Muscle layer of duodenum (tissue), 2 donors: ENCODE results near the gene SLC29A2.
"Not testable (repeated sequence)": the region's sequence is repeated elsewhere in the genome, so short reads cannot be mapped to it uniquely, and the experiment has no call there.

ENCODE experiments used
- H3K27ac ChIP-seq: one replicate; pipeline ENCODE4 v1.7.0; 2013; ENCODE audit warnings: mild to moderate bottlenecking, low read length
- H3K27me3 ChIP-seq: one replicate; pipeline ENCODE4 v1.7.0; 2013; ENCODE audit warnings: low read depth, mild to moderate bottlenecking, control low read depth, low read length
- H3K36me3 ChIP-seq, 2 donors: one replicate each; pipeline ENCODE4 v1.7.0; 2013; ENCODE audit warnings: low read length in 2 of 2, control low read depth in 1 of 2, mild to moderate bottlenecking in 1 of 2; ENCODE audit not compliant: insufficient read depth in 2 of 2, control insufficient read depth in 1 of 2
- H3K4me1 ChIP-seq, 2 donors: one replicate each; pipeline ENCODE4 v1.7.0; 2013; ENCODE audit warnings: low read length in 2 of 2, mild to moderate bottlenecking in 2 of 2, control low read depth in 1 of 2, moderate library complexity in 1 of 2; ENCODE audit not compliant: insufficient read depth in 2 of 2, control insufficient read depth in 1 of 2
- H3K4me3 ChIP-seq, 2 donors: one replicate each; pipeline ENCODE4 v1.7.0; 2013; ENCODE audit warnings: low read length in 2 of 2, low read depth in 1 of 2, mild to moderate bottlenecking in 1 of 2
- H3K9me3 ChIP-seq, 2 donors: one replicate each; pipeline ENCODE4 v1.7.0; 2013; ENCODE audit warnings: low read length in 2 of 2, control low read depth in 1 of 2, mild to moderate bottlenecking in 1 of 2; ENCODE audit not compliant: control insufficient read depth in 1 of 2
- donor health status: healthy.

SLC29A2 gene

DNA sequence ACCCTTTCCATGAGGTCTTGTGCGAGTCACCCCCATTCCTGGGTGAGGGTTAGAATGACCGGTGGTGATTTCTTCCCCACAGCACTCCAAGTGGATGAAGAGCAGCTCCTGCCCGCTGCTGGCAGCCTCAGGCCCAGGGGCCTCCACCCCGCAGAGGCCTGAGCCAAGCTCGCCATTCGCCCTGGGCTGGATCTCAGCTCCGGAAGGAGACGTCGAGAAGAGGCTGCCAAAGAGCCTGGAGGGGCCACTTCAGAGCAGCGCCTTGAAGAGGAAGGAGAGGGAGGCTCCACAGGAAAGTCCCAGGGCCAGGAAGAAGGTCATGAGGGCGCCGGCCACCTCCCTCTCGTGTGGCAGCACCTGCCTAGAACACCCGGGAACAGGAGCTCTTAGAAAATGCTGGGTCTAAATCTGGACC lies 8.4 kb downstream of the SLC29A2 start:
- H3K9me3 ChIP-seq = no peaks in the 10 kb centered on the region
- H3K4me1 ChIP-seq = no peaks in the 10 kb centered on the region
- no peaks in the 10 kb centered on the region for H3K27me3 ChIP-seq
- H3K36me3 ChIP-seq = no peaks in the 10 kb centered on the region
- no peak overlapping the region for H3K27ac ChIP-seq
- no peak overlapping the region for H3K4me3 ChIP-seq

DNA sequence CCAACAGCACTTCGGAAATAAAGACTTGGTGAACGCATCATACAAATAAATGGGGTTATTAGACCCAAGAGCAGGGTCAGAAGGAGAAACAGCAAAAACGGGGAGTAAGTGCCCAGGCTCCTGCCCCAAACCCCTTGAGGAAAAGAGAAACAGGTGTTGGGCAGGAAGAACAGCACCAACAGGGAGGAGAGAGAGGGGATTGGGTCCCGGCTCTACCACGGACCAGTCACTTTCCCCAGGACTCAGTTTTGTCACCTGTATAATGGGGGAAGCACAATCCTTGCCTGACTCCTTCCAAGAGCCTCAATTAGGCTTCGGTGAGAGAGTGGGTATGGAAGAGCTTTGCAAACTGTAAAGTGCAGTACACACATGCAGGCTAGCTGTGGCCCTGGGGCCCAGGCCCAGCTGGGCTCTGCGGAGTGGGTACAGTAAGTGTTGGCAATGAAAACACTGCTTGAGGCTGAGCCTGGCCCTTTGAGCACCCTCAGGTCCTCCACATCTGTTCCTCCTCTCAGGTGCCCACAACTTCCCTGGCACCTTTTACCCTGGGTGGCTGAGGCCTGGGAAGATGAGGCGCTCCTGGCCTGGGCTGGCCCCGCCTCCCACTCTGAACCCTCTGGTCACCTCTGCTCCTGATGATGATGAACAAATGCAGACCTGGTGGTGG lies 8.9 kb downstream of the SLC29A2 start:
- H3K4me3 ChIP-seq = no peak overlapping the region
- no peaks in the 10 kb centered on the region for H3K36me3 ChIP-seq
- H3K27ac ChIP-seq = no peak overlapping the region

DNA sequence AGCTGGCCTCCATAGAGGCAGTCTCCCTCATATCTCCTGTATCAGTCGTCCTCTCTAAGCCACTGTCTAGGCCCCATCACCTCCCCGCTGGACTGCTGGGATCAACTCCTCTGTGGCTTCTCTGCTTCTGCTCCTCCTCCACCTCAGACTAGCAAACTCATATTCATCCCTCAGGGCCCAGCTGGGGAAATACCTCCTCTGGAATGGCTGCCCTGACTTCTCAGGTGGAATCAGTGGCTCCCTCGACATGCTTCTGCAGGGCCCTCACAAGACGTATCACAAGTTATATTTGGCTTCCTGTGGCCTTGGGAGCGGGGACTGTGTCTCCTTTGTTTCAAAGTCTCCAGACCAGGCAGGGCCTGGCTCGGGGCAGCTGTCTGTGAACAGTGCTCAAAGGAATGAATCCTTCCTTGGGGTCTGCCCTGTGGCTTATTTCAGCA lies 10.0 kb downstream of the SLC29A2 start:
- Histone ChIP-seq H3K36me3 (no peaks in the 10 kb centered on the region), H3K27me3 (no peaks in the 10 kb centered on the region), H3K4me1 (no peaks in the 10 kb centered on the region), H3K27ac (no peak overlapping the region), H3K4me3 (no peak overlapping the region), H3K9me3 (no peaks in the 10 kb centered on the region)

More for the DNA sequence above, 8.9 kb downstream of the SLC29A2 start:
- H3K9me3 ChIP-seq = no peaks in the 10 kb centered on the region
- H3K27me3 ChIP-seq = no peaks in the 10 kb centered on the region
- no peaks in the 10 kb centered on the region for H3K4me1 ChIP-seq

DNA sequence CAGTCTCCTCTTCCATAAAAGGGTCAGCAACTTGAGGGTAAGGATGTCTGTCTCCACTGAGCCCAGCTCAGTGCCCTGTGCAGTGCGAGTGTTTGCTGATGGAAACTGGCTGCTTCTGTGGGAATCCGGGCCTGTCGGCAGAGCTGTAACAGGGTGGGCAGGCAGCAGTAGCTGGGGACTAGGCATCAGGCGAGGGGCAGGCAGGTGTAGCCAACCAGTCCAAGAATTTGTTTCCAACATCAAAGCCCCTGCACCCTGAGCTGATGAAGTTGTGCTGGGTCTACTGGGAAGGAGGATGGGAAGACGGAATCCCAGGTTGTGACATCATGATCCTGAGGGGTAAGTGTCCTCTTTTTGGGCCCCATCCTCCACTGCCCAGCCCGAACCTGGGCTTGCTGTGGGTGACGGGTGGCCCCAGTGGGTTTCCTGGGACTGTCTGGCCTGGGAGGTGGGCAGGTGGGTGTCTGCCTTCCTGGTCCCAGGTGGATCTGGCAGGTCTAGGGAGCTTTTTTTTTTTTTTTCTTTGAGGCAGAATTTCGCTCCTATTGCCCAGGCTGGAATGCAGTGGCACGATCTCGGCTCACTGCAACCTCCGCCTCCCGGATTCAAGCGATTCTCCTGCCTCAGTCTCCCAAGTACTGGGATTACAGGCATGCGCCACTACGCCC lies 11.0 kb downstream of the SLC29A2 start:
- no peaks in the 10 kb centered on the region for H3K9me3 ChIP-seq
- no peaks in the 10 kb centered on the region for H3K4me1 ChIP-seq
- H3K36me3 ChIP-seq = no peaks in the 10 kb centered on the region
- H3K27me3 ChIP-seq = no peaks in the 10 kb centered on the region
- no peak overlapping the region for H3K27ac ChIP-seq
- H3K4me3 ChIP-seq = no peak overlapping the region

DNA sequence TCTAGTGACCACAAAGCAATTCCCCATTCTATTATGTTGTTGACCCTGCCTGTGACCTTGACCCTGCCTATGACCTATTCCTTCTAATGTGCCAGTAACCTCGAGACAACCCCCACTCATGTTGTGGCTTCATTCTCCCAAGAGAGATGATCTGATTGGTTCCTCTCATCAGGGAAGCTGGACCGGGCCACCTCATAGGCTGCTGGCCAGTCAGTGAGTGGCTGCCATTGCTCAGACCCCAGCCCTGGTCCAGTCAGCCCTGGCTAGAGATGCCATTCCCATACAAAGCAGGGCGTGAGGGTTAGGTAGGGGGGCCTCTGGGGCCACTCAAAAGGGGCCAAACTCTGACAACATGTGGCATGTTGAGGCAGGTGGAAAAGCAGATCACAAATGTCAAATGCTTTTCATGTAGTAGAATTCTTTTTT lies 11.9 kb downstream of the SLC29A2 start:
- no peaks in the 10 kb centered on the region for H3K9me3 ChIP-seq
- no peaks in the 10 kb centered on the region for H3K36me3 ChIP-seq
- no peaks in the 10 kb centered on the region for H3K4me1 ChIP-seq
- H3K27ac ChIP-seq = no peak overlapping the region
- H3K27me3 ChIP-seq = no peaks in the 10 kb centered on the region
- no peak overlapping the region for H3K4me3 ChIP-seq

DNA sequence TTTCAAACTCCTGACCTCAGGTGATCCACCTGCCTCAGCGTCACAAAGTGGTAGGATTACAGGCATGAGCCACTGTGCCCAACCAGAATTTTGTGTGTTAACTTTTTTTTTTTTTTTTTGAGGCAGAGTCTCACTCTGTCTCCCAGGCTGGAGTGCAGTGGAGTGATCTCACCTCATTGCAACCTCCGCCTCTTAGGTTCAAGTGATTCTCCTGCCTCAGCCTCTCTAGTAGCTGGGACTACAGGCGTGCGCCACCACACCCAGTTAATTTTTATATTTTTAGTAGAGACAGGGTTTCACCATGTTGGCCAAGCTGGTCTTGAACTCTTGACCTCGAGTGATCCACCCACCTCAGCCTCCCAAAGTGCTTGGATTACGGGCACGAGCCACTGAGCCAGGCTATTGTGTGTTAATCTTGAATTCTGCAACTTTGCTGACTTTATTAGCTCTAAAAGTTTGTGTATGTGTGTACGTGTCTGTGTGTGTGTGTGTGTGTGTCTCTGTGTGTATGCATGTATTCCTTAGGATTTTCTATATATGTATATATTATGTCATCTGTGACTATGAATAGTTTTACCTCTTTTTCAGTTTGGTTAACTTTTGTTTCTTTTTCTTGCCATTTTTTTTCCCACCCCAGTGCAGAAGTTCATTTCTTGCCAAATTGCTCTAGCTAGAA lies 20.9 kb downstream of the SLC29A2 start:
- H3K4me3 ChIP-seq = not testable (repeated sequence)

DNA sequence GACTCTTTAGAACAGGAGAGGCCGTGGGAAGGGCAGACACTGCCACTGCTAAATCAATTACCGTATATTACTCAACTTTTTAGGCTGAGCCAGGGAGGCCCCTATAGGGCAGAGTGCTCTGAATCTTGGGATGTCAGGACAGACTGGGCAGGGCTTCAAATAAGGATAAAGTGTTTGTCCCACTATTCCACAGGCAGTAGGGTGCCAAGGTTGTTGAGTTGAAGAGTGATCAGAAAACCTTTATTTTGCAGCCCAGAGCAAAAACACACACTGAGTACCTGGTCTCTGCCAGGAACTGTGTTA lies 22.5 kb downstream of the SLC29A2 start:
- H3K4me1 ChIP-seq = peaks cover 17 to 30% of the 10 kb centered on the region in 2 donors
- H3K9me3 ChIP-seq = no peaks in the 10 kb centered on the region
- H3K4me3 ChIP-seq = no peak overlapping the region
- no peaks in the 10 kb centered on the region for H3K27me3 ChIP-seq
- H3K36me3 ChIP-seq = no peaks in the 10 kb centered on the region
- peak overlapping the region; percentile 80 for H3K27ac ChIP-seq

More for the DNA sequence above, 20.9 kb downstream of the SLC29A2 start:
- peak overlapping the region; percentile 73 for H3K27ac ChIP-seq
- H3K4me1 ChIP-seq = peaks cover 8 to 19% of the 10 kb centered on the region in 2 donors
- H3K27me3 ChIP-seq, H3K36me3 ChIP-seq, H3K9me3 ChIP-seq: not testable (repeated sequence)

DNA sequence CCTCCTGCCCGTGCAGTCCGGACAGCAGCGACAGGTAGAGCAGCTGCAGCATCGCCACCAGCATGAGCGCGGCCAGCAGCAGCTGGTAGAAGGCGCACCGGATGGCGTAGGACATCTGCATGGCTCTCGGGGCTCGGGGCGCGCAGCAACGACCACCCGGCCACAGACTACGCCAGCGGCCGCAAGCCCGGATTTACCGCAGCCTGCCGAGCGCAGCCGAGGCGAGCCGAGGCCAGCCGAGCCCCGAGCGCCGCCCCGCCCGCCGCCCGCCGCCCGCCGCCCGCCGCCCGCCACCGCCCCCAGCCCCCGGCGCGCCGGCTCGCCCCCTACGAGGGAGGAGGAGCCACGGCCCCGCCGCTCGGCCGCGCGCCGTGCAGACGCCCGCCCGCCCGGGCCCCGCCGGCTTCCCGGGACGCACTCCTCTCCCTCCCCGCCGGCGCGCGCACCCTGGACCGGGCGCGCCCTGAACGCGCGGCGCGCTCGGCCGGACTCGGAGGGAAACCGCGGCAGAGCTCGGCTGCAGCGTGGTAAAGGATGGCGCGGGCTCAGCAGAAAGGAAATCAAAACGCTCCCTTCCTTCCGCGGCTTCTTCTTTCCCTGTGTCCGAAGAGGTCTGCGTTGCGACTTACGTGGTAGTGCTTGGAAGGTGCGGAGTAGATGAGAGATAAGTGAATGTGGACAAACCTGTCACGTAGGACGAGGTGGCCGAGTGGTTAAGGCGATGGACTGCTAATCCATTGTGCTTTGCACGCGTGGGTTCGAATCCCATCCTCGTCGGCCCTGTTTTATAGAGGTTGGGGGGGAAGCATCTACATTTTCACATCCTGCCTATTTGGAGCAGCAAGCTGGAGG lies 23.9 kb downstream of the SLC29A2 start, which contains the start of gene B4GAT1:
Gene B4GAT1 (minus strand): TSS at position 205 of the 852 bp plus-strand sequence. CDS start 84 bp downstream, at position 121.
- H3K36me3 ChIP-seq = no peaks in the 10 kb centered on the region
- H3K4me3 ChIP-seq = peak within 1 kb of the TSS; percentile 89 to 93
- H3K27me3 ChIP-seq = no peaks in the 10 kb centered on the region
- H3K9me3 ChIP-seq = no peaks in the 10 kb centered on the region
- peaks cover 23 to 42% of the 10 kb centered on the region in 2 donors for H3K4me1 ChIP-seq
- H3K27ac ChIP-seq = peak within 1 kb of the TSS; percentile 74

DNA sequence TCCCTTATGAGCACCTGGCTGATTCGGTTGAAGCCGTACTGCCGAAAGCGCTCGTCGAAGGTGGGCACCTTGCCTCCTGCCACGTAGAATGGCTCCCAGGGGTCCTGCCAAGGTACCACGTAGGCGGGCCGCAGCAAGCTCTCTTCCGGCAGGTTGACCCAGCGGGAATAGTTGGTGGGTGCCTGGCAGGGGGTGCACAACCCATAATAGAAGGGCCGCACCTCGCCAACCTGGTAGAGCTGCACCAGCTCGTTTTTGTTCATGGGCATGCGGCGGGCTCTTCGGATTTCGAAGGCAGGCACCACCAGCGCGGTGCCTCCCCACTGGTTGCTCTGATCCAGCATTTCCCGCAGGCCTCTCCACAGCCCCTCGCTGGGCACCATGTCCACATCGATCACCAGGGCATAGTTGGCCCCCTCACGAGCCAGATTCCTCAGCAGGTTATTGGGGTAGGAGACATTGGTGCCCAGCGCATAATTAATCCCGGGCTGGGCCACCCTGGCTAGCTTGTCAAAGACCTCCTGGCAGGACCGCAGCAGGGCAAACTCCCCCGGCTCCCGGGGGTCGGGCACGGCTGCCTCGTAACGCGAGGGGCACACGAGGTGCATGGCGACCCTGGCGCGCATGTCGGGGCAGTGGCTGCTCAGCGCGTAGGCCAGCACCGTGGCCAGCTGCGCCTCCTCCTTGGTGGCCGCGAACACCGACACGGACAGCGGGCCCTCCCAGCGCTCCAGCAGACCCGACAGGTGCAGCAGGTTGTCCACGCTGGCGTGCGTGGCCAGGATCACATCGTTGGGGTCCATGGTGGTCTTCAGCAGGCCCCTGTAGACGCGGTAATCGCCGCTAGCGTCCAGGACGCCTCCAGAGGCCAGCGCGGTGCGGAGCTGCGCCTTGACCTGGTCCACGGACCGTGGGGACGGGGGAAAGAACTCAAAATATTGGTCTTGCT lies 24.8 kb downstream of the SLC29A2 start:
- H3K27me3 ChIP-seq = no peaks in the 10 kb centered on the region
- peaks cover 5 to 8% of the 10 kb centered on the region in 2 donors for H3K36me3 ChIP-seq
- peak overlapping the region; percentile 89 to 93 for H3K4me3 ChIP-seq
- H3K4me1 ChIP-seq = peaks cover 23 to 42% of the 10 kb centered on the region in 2 donors
- H3K9me3 ChIP-seq = no peaks in the 10 kb centered on the region
- peak overlapping the region; percentile 70 for H3K27ac ChIP-seq

DNA sequence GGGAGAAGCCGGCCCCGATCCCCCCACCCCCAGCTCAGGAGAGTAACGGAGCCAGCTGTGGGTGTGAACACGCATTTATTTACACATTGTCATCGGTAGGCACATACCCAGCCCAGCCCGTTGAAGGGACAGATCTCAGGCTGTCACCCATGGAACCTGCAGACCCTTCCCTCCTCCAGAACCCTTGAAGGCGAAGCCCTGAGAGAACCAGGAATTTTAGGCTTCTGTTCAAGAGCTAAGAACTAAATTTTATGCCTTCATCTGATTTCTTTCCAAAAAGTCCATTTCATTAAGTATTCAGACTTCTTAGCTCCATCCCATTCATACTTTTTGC lies 26.3 kb downstream of the SLC29A2 start:
- Histone ChIP-seq H3K4me1 (peaks cover 23 to 42% of the 10 kb centered on the region in 2 donors), H3K27ac (peak overlapping the region; percentile 70), H3K36me3 (peaks cover 18 to 22% of the 10 kb centered on the region in 2 donors), H3K27me3 (no peaks in the 10 kb centered on the region), H3K4me3 (peak overlapping the region; percentile 89 to 93), H3K9me3 (no peaks in the 10 kb centered on the region)
